Measurements from ENCODE around the gene TSC22D1. TPM values are rescaled to one million over a fixed set of nuclear protein-coding genes. Genes with fewer than 3 reads are reported as not detected.
"Not testable (repeated sequence)": the region's sequence is repeated elsewhere in the genome, so short reads cannot be mapped to it uniquely, and the experiment has no call there.

Gene TSC22D1
- 4.7 and 6.5 TPM in 2 replicates for total RNA-seq

- DNase-seq, result peak; percentile 85
- Mint-ChIP-seq H3K36me3 (ENCODE audit: low read depth) (peaks cover 14% of the 10 kb centered on the region), H3K9me3 (no peaks in the 10 kb centered on the region), H3K27me3 (peaks cover 48% of the 10 kb centered on the region), H3K27ac (peak within 1 kb of the TSS; percentile 94), H3K4me3 (peak within 1 kb of the TSS; percentile 93), H3K4me1 (peaks cover 30% of the 10 kb centered on the region)
- intact Hi-C loops (cut with micrococcal nuclease), result loop anchor here (2.0 to 5.0 kb wide), 7 partner anchors 91 to 434 kb away; no protein-coding TSS in a partner anchor
Measured at GRCh38 chr13:44575741-44576350, at the start of gene TSC22D1. Gene TSC22D1, minus strand, starts transcription at chr13:44576330. Its CDS starts 256 bp downstream, at chr13:44576074.

- no peak for DNase-seq
- Mint-ChIP-seq H3K4me3 (no peak overlapping the region), H3K27me3 (peaks cover 25% of the 10 kb centered on the region), H3K27ac (no peak overlapping the region), H3K9me3 (no peaks in the 10 kb centered on the region), H3K4me1 (no peaks in the 10 kb centered on the region), H3K36me3 (ENCODE audit: low read depth) (no peaks in the 10 kb centered on the region)
- intact Hi-C loops (cut with micrococcal nuclease), result no loop called here
Measured at GRCh38 chr13:44622708-44623107, 46.6 kb upstream of the TSC22D1 start.

- peaks cover 28% of the 10 kb centered on the region for H3K27me3 Mint-ChIP-seq
- intact Hi-C loops (cut with micrococcal nuclease), result no loop called here
- no peak overlapping the region for H3K27ac Mint-ChIP-seq
- no peak for DNase-seq
- no peaks in the 10 kb centered on the region for H3K9me3 Mint-ChIP-seq
- H3K4me3 Mint-ChIP-seq, result no peak overlapping the region
- no peaks in the 10 kb centered on the region for H3K4me1 Mint-ChIP-seq
- no peaks in the 10 kb centered on the region for H3K36me3 Mint-ChIP-seq (ENCODE audit: low read depth)
Measured at GRCh38 chr13:44622261-44622660, 46.1 kb upstream of the TSC22D1 start.

GRCh38 chr13:44620057-44620456 lies 43.9 kb upstream of the TSC22D1 start:
- no peaks in the 10 kb centered on the region for H3K4me1 Mint-ChIP-seq
- no peak overlapping the region for H3K27ac Mint-ChIP-seq
- H3K4me3 Mint-ChIP-seq, result no peak overlapping the region
- intact Hi-C loops (cut with micrococcal nuclease), result no loop called here
- H3K27me3 Mint-ChIP-seq, result peaks cover 18% of the 10 kb centered on the region
- no peaks in the 10 kb centered on the region for H3K9me3 Mint-ChIP-seq
- no peaks in the 10 kb centered on the region for H3K36me3 Mint-ChIP-seq (ENCODE audit: low read depth)
- no peak for DNase-seq

- Mint-ChIP-seq H3K36me3 (ENCODE audit: low read depth) (no peaks in the 10 kb centered on the region), H3K4me3 (no peak overlapping the region), H3K27me3 (peaks cover 18% of the 10 kb centered on the region), H3K9me3 (no peaks in the 10 kb centered on the region), H3K4me1 (no peaks in the 10 kb centered on the region), H3K27ac (no peak overlapping the region)
- intact Hi-C loops (cut with micrococcal nuclease), result no loop called here
- DNase-seq, result no peak
Measured at GRCh38 chr13:44619651-44620050, 43.5 kb upstream of the TSC22D1 start.

- Mint-ChIP-seq H3K4me1 (no peaks in the 10 kb centered on the region), H3K4me3 (no peak overlapping the region), H3K9me3 (no peaks in the 10 kb centered on the region), H3K27me3 (peaks cover 18% of the 10 kb centered on the region), H3K36me3 (ENCODE audit: low read depth) (no peaks in the 10 kb centered on the region), H3K27ac (no peak overlapping the region)
- intact Hi-C loops (cut with micrococcal nuclease), result no loop called here
- DNase-seq, result no peak
Measured at GRCh38 chr13:44618326-44618725, 42.2 kb upstream of the TSC22D1 start.

- intact Hi-C loops (cut with micrococcal nuclease), result no loop called here
- DNase-seq, result no peak
- H3K4me3 Mint-ChIP-seq, result no peak overlapping the region
- H3K27ac Mint-ChIP-seq, result no peak overlapping the region
- no peaks in the 10 kb centered on the region for H3K9me3 Mint-ChIP-seq
- H3K36me3 Mint-ChIP-seq (ENCODE audit: low read depth), result no peaks in the 10 kb centered on the region
- peaks cover 18% of the 10 kb centered on the region for H3K27me3 Mint-ChIP-seq
- H3K4me1 Mint-ChIP-seq, result no peaks in the 10 kb centered on the region
Measured at GRCh38 chr13:44617648-44618047, 41.5 kb upstream of the TSC22D1 start.

GRCh38 chr13:44609137-44609536 lies 33.0 kb upstream of the TSC22D1 start:
- intact Hi-C loops (cut with micrococcal nuclease), result no loop called here
- Mint-ChIP-seq H3K4me1 (no peaks in the 10 kb centered on the region), H3K36me3 (ENCODE audit: low read depth) (no peaks in the 10 kb centered on the region), H3K9me3 (peaks cover 8% of the 10 kb centered on the region), H3K27me3 (peaks cover 10% of the 10 kb centered on the region), H3K4me3 (no peak overlapping the region), H3K27ac (no peak overlapping the region)
- DNase-seq, result no peak

- Mint-ChIP-seq H3K9me3 (peaks cover 6% of the 10 kb centered on the region), H3K36me3 (ENCODE audit: low read depth) (no peaks in the 10 kb centered on the region), H3K4me1 (no peaks in the 10 kb centered on the region), H3K4me3 (no peak overlapping the region), H3K27ac (no peak overlapping the region), H3K27me3 (peaks cover 9% of the 10 kb centered on the region)
- intact Hi-C loops (cut with micrococcal nuclease), result no loop called here
- no peak for DNase-seq
Measured at GRCh38 chr13:44605721-44606120, 29.6 kb upstream of the TSC22D1 start.

- H3K4me3 Mint-ChIP-seq, result no peak overlapping the region
- intact Hi-C loops (cut with micrococcal nuclease), result no loop called here
- H3K36me3 Mint-ChIP-seq (ENCODE audit: low read depth), result no peaks in the 10 kb centered on the region
- H3K27me3 Mint-ChIP-seq, result peaks cover 7% of the 10 kb centered on the region
- no peak overlapping the region for H3K27ac Mint-ChIP-seq
- no peak for DNase-seq
- peaks cover 4% of the 10 kb centered on the region for H3K9me3 Mint-ChIP-seq
- H3K4me1 Mint-ChIP-seq, result no peaks in the 10 kb centered on the region
Measured at GRCh38 chr13:44605275-44605674, 29.1 kb upstream of the TSC22D1 start.

GRCh38 chr13:44601586-44601985 lies 25.5 kb upstream of the TSC22D1 start:
- Mint-ChIP-seq H3K27me3 (peaks cover 4% of the 10 kb centered on the region), H3K36me3 (ENCODE audit: low read depth) (no peaks in the 10 kb centered on the region), H3K4me1 (no peaks in the 10 kb centered on the region), H3K27ac (no peak overlapping the region), H3K9me3 (peaks cover 3% of the 10 kb centered on the region), H3K4me3 (no peak overlapping the region)
- DNase-seq, result no peak
- intact Hi-C loops (cut with micrococcal nuclease), result no loop called here

- H3K4me1 Mint-ChIP-seq; DNase-seq; H3K27me3 Mint-ChIP-seq; H3K36me3 Mint-ChIP-seq (ENCODE audit: low read depth); H3K9me3 Mint-ChIP-seq; H3K27ac Mint-ChIP-seq; H3K4me3 Mint-ChIP-seq; intact Hi-C loops (cut with micrococcal nuclease): not testable (repeated sequence)
Measured at GRCh38 chr13:44593861-44594592, 17.9 kb upstream of the TSC22D1 start.

GRCh38 chr13:44592216-44592847 lies 16.2 kb upstream of the TSC22D1 start:
- Mint-ChIP-seq H3K9me3 (no peaks in the 10 kb centered on the region), H3K4me3 (no peak overlapping the region), H3K4me1 (no peaks in the 10 kb centered on the region), H3K36me3 (ENCODE audit: low read depth) (no peaks in the 10 kb centered on the region), H3K27ac (no peak overlapping the region), H3K27me3 (peaks cover 5% of the 10 kb centered on the region)
- intact Hi-C loops (cut with micrococcal nuclease), result no loop called here
- no peak for DNase-seq

GRCh38 chr13:44591316-44591715 lies 15.2 kb upstream of the TSC22D1 start:
- no peaks in the 10 kb centered on the region for H3K9me3 Mint-ChIP-seq
- peaks cover 6% of the 10 kb centered on the region for H3K27me3 Mint-ChIP-seq
- no peak overlapping the region for H3K4me3 Mint-ChIP-seq
- DNase-seq, result no peak
- H3K4me1 Mint-ChIP-seq, result no peaks in the 10 kb centered on the region
- no peak overlapping the region for H3K27ac Mint-ChIP-seq
- intact Hi-C loops (cut with micrococcal nuclease), result no loop called here
- H3K36me3 Mint-ChIP-seq (ENCODE audit: low read depth), result no peaks in the 10 kb centered on the region

Measured in activated CD4-positive, alpha-beta T cell treated with anti-CD3 and anti-CD28 coated beads, Interleukin-2, amount 10 ng/mL, durations not matched to agents 24 days and 14 days (primary cell).